Measurements from ENCODE around the gene ZC3H18. TPM values are rescaled to one million over a fixed set of nuclear protein-coding genes. Genes with fewer than 3 reads are reported as not detected.

Gene ZC3H18
- polyA plus RNA-seq, 1 experiment = 11.2 TPM

- no peak for DNase-seq (ENCODE audit: low read depth)
- H3K27me3 ChIP-seq (ENCODE audit: control insufficient read depth, insufficient read depth, low read length) = peaks cover 12% of the 10 kb centered on the region
- CTCF ChIA-PET = no interaction called here
- peaks cover 11% of the 10 kb centered on the region for H3K36me3 ChIP-seq (ENCODE audit: control insufficient read depth, insufficient read depth, low read length)
- H3K4me3 ChIP-seq (ENCODE audit: low read depth, low read length) = peak overlapping the region; percentile 47
- POLR2A ChIA-PET = no interaction called here
- TF ChIP-seq CTCF (IDR thresholded peaks at IDR 0.05; ENCODE audit: insufficient read depth, low read depth, low read length) = no peak
Observed at GRCh38 chr16:88634141-88634993, 64.2 kb downstream of the ZC3H18 start.

- CTCF ChIA-PET = no interaction called here
Observed at GRCh38 chr16:88634994-88635670, 64.9 kb downstream of the ZC3H18 start.

GRCh38 chr16:88635671-88636319, 65.6 kb downstream of the ZC3H18 start:
- Histone ChIP-seq H3K36me3 (ENCODE audit: control insufficient read depth, insufficient read depth, low read length) (peaks cover 7% of the 10 kb centered on the region), H3K27me3 (ENCODE audit: control insufficient read depth, insufficient read depth, low read length) (peaks cover 24% of the 10 kb centered on the region), H3K4me3 (ENCODE audit: low read depth, low read length) (no peak overlapping the region)
- DNase-seq (ENCODE audit: low read depth) = no peak
- ChIA-PET POLR2A (interaction anchor here (0.7 kb wide), 1 partner anchor 670 kb away, joined by 6 read pairs; no protein-coding TSS in a partner anchor), CTCF (no interaction called here)
- no peak for TF ChIP-seq CTCF (IDR thresholded peaks at IDR 0.05; ENCODE audit: insufficient read depth, low read depth, low read length)

More at GRCh38 chr16:88634994-88635670, 64.9 kb downstream of the ZC3H18 start:
- Histone ChIP-seq H3K4me3 (ENCODE audit: low read depth, low read length) (peak overlapping the region; percentile 47), H3K27me3 (ENCODE audit: control insufficient read depth, insufficient read depth, low read length) (peaks cover 20% of the 10 kb centered on the region), H3K36me3 (ENCODE audit: control insufficient read depth, insufficient read depth, low read length) (peaks cover 11% of the 10 kb centered on the region)
- no peak for TF ChIP-seq CTCF (IDR thresholded peaks at IDR 0.05; ENCODE audit: insufficient read depth, low read depth, low read length)
- POLR2A ChIA-PET = no interaction called here
- no peak for DNase-seq (ENCODE audit: low read depth)

GRCh38 chr16:88636488-88637265, 66.5 kb downstream of the ZC3H18 start:
- Histone ChIP-seq H3K27me3 (ENCODE audit: control insufficient read depth, insufficient read depth, low read length) (peaks cover 24% of the 10 kb centered on the region), H3K4me3 (ENCODE audit: low read depth, low read length) (no peak overlapping the region), H3K36me3 (ENCODE audit: control insufficient read depth, insufficient read depth, low read length) (peaks cover 5% of the 10 kb centered on the region)
- POLR2A ChIA-PET = interaction anchor here (0.7 kb wide), 1 partner anchor 671 kb away, joined by 6 read pairs; no protein-coding TSS in a partner anchor
- CTCF ChIA-PET = no interaction called here
- DNase-seq (ENCODE audit: low read depth) = no peak
- TF ChIP-seq CTCF (IDR thresholded peaks at IDR 0.05; ENCODE audit: insufficient read depth, low read depth, low read length) = no peak

All from BJ (cell line).